ENCODE measurements around the gene ABHD17C.

DNA sequence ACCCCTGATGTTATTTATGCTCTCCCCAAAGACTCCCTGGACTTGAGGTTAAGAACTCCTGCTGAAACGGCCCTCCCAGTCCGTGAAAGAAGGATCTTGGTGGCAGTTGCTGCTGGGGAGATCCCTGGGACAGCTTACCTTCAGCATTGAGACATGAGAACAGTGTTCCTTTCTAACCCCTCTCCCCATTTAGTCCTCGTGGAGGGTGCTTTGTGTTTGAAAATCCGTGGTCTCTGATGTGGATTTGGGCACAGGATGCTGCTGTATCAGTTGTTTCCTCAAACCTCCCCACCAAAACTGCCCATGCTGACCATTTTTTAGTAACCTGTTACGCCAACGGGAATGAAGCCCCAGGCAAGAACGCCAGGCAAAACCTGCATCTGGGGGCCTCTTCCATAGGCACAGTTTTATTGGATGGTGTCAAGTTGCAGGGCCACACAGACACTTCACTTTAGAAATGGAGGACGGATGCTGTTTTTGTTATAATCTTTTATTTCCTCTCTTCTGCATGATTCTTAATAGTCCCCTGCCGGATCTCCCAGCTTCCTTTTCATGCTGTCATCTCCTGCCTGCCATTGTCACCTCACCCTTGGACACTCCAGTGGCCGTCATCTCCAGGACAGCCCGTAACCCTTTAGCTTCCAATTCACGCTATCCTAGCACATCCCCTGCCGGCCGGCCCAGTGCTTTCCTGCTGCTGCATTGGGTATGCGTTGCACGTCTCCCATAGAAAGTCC, 52.4 kb downstream of the ABHD17C start:
- TF ChIP-seq CTCF (IDR thresholded peaks at IDR 0.05) (no peak), POLR2A (IDR thresholded peaks at IDR 0.05) (no peak)

All from thyroid gland (tissue), 4 donors.